ENCODE measurements around the gene C1RL.

The C1RL gene

GRCh38 chr12:7065073-7065623, 43.9 kb downstream of the C1RL start:
- H3K36me3 ChIP-seq, result no peaks in the 10 kb centered on the region
- TF ChIP-seq CTCF (IDR thresholded peaks at IDR 0.05; ENCODE audit: low read depth, low read length), result no peak
- H3K27ac ChIP-seq, result no peak overlapping the region
- H3K4me3 ChIP-seq (ENCODE audit: low read depth, low read length), result no peak overlapping the region
- H3K27me3 ChIP-seq (ENCODE audit: insufficient read depth, low read depth, severe bottlenecking), result no peaks in the 10 kb centered on the region
- no peak for DNase-seq
- no peaks in the 10 kb centered on the region for H3K9me3 ChIP-seq (ENCODE audit: severe bottlenecking)

DNA sequence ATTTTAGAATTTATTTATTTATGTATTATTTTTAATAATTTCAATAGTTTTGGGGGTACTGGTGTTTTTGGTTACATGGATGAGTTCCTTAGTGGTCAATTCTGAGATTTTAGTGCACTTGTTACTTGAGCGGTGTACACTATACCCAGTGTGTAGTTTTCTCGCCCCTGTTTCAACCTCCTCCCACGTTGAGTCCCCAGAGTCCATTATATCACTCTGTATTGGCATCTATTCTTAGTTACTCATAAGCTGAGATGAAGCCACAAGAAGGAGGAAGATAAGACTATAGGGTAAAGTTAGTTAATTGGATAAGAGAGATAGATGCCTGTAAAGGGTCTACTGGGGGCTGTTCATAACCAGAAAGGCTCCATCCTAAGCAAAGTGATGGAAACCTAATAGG, 44.5 kb downstream of the C1RL start:
- no peaks in the 10 kb centered on the region for H3K9me3 ChIP-seq (ENCODE audit: severe bottlenecking)
- H3K27ac ChIP-seq, result no peak overlapping the region
- no peak for TF ChIP-seq CTCF (IDR thresholded peaks at IDR 0.05; ENCODE audit: low read depth, low read length)
- DNase-seq, result no peak
- no peaks in the 10 kb centered on the region for H3K27me3 ChIP-seq (ENCODE audit: insufficient read depth, low read depth, severe bottlenecking)
- no peak overlapping the region for H3K4me3 ChIP-seq (ENCODE audit: low read depth, low read length)
- H3K36me3 ChIP-seq, result no peaks in the 10 kb centered on the region

DNA sequence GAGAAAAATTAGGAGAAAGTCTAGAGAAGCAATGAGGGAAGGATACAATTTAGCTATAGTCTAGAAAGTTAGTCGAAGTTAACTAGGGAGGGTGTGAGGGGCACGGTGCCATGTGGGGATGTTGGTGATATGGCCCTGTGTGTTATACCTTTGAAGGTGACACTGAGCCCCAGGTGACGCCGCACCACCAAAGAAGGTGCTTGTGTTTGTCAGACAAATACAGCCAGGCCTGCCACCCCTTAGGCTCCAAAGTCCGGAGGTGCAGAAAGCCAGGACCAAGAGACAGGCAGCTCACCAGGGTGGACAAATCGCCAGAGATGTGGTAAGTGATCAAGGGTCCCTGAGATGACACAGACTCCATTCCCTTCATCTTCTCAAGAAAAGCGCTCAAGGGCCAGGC, 47.4 kb downstream of the C1RL start:
- H3K4me3 ChIP-seq (ENCODE audit: low read depth, low read length), result no peak overlapping the region

GRCh38 chr12:7061138-7061537, 47.9 kb downstream of the C1RL start:
- H3K4me3 ChIP-seq (ENCODE audit: low read depth, low read length), result no peak overlapping the region
- no peak for TF ChIP-seq CTCF (IDR thresholded peaks at IDR 0.05; ENCODE audit: low read depth, low read length)
- no peak for DNase-seq
- no peaks in the 10 kb centered on the region for H3K9me3 ChIP-seq (ENCODE audit: severe bottlenecking)
- no peak overlapping the region for H3K27ac ChIP-seq
- H3K36me3 ChIP-seq, result no peaks in the 10 kb centered on the region
- H3K27me3 ChIP-seq (ENCODE audit: insufficient read depth, low read depth, severe bottlenecking), result no peaks in the 10 kb centered on the region

More for the DNA sequence above, 47.4 kb downstream of the C1RL start:
- no peaks in the 10 kb centered on the region for H3K9me3 ChIP-seq (ENCODE audit: severe bottlenecking)
- no peak overlapping the region for H3K27ac ChIP-seq
- TF ChIP-seq CTCF (IDR thresholded peaks at IDR 0.05; ENCODE audit: low read depth, low read length), result no peak
- no peak for DNase-seq
- H3K27me3 ChIP-seq (ENCODE audit: insufficient read depth, low read depth, severe bottlenecking), result no peaks in the 10 kb centered on the region
- H3K36me3 ChIP-seq, result no peaks in the 10 kb centered on the region

- Histone ChIP-seq H3K27ac (no peak within 1 kb of the TSS), H3K27me3 (ENCODE audit: insufficient read depth, low read depth, severe bottlenecking) (no peaks in the 10 kb centered on the region), H3K4me3 (ENCODE audit: low read depth, low read length) (no peak within 1 kb of the TSS), H3K9me3 (ENCODE audit: severe bottlenecking) (no peaks in the 10 kb centered on the region), H3K36me3 (no peaks in the 10 kb centered on the region)
- DNase-seq, result peak; percentile 60
- TF ChIP-seq CTCF (IDR thresholded peaks at IDR 0.05; ENCODE audit: low read depth, low read length), result peak; percentile 72
Observed at GRCh38 chr12:7060353-7060954, 48.6 kb downstream of the C1RL start, which contains the start of gene C1S. TSS of gene C1S (plus strand) at chr12:7060718. CDS start at chr12:7061913, 1,195 bp downstream.

GRCh38 chr12:7059780-7060179, 49.2 kb downstream of the C1RL start:
- H3K27me3 ChIP-seq (ENCODE audit: insufficient read depth, low read depth, severe bottlenecking), result no peaks in the 10 kb centered on the region
- DNase-seq, result no peak
- H3K36me3 ChIP-seq, result no peaks in the 10 kb centered on the region
- no peak for TF ChIP-seq CTCF (IDR thresholded peaks at IDR 0.05; ENCODE audit: low read depth, low read length)
- H3K9me3 ChIP-seq (ENCODE audit: severe bottlenecking), result no peaks in the 10 kb centered on the region
- no peak overlapping the region for H3K27ac ChIP-seq
- H3K4me3 ChIP-seq (ENCODE audit: low read depth, low read length), result no peak overlapping the region
